Measurements from ENCODE around the gene MCC.

- TF ChIP-seq CTCF (conservative IDR thresholded peaks at IDR 0.05; ENCODE audit: low read depth, low read length) (no peak), CEBPB (IDR thresholded peaks at IDR 0.05; ENCODE audit: low read depth, low read length) (no peak), POLR2A (IDR thresholded peaks at IDR 0.05; ENCODE audit: low read depth, low read length) (no peak), RAD21 (IDR thresholded peaks at IDR 0.05; ENCODE audit: low read length) (no peak), NFE2L2 (IDR thresholded peaks at IDR 0.05; ENCODE audit: low read depth, low read length) (no peak), SMC3 (IDR thresholded peaks at IDR 0.05; ENCODE audit: low read depth, low read length) (no peak)
These were observed 302.2 kb downstream of the MCC start for GRCh38 chr5:113186061-113186460.
